ENCODE results near the gene IGF1R.
A peak's percentile ranks its signal among the peaks of the same experiment; 100 is the strongest.

The IGF1R gene

DNA sequence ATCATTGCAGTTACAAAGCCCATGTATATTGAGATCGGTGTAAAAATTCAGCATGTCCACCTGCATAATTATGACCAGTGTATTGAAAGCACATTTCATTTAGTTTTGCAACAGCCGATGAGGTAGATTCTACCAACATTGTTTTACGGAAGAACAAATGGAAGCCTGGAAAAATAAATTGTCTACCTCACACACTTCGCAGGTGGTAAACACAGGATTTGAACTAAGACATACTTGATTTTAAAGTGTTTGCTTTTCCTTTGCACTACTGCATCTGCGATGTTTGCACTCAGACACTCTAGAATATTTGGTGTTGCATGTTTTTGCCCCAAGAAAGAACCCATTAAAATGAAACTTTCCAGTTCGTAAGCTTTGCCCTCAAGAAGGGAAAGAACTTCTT is 210.8 kb downstream of the IGF1R start:
- no peak for DNase-seq (ENCODE audit: low read depth)

GRCh38 chr15:98860281-98861041 is 212.1 kb downstream of the IGF1R start:
- no peak for DNase-seq (ENCODE audit: low read depth)

- DNase-seq (ENCODE audit: low read depth): no peak
These were observed 212.8 kb downstream of the IGF1R start for GRCh38 chr15:98861188-98861587.

DNA sequence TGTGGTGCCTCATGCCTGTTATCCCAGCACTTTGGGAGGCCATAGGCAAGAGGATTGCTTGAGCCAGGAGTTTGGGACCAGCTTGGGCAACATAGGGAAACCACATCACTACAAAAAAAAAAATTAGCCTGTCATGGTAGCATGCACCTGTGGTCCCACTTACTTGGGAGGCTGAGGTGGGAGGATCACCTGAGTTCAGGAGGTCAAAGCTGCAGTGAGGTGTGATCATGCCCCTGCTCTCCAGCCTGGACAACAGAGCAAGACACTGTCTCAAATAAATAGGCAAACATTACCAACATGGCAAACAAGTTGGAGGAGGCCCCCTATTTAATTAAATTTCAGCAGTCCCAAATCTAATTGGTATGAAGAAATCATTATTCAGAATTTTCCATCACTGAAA is 215.6 kb downstream of the IGF1R start:
- DNase-seq (ENCODE audit: low read depth): no peak

- peak; percentile 56 for DNase-seq (ENCODE audit: low read depth)
These were observed 217.3 kb downstream of the IGF1R start for GRCh38 chr15:98865397-98866339.

GRCh38 chr15:98866511-98866910 is 218.2 kb downstream of the IGF1R start:
- DNase-seq (ENCODE audit: low read depth): no peak

GRCh38 chr15:98868564-98868963 is 220.2 kb downstream of the IGF1R start:
- no peak for DNase-seq (ENCODE audit: low read depth)

DNA sequence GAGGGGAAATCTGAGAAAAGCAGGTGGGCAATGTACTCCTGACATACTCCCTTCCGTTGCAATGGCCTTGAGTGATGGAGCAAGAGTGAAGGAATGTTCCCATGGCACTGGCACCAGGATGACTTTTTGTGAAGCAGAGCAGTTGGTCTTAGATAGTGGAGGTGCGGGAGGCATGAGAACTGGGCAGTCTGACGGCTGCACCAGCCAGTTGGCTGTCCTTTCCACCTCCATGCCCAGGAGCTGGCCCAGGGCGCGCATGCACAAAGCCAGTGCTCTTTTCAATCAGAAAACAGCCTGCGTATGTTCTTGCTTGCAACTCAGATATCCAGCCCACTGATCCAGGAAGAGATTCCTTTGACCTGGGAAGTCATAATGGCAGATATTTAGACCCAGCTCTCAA is 222.4 kb downstream of the IGF1R start:
- no peak for DNase-seq (ENCODE audit: low read depth)

GRCh38 chr15:98872774-98873173 is 224.4 kb downstream of the IGF1R start:
- DNase-seq (ENCODE audit: low read depth): no peak

- DNase-seq (ENCODE audit: low read depth): no peak
These were observed 225.3 kb downstream of the IGF1R start for GRCh38 chr15:98873441-98874218.

DNA sequence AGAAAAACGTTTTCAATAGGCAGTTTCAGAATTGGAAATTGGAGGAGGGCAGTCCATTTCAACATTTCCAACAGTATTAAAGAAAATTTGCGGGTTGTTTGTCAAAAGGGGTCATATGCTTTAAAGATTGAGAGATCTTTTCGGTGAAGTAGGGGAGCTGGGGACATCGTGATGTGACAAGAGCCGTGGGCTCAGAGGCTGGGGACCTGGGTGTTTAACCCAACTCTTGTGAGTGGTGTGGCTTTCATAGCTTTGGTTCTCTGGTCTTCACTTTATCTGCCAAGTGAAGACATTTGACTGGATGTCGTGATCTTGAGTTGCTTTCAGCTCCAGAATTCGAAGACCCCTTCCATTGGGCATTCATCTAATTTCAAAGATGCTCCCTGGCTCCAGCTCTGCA is 226.0 kb downstream of the IGF1R start:
- DNase-seq (ENCODE audit: low read depth): no peak

DNA sequence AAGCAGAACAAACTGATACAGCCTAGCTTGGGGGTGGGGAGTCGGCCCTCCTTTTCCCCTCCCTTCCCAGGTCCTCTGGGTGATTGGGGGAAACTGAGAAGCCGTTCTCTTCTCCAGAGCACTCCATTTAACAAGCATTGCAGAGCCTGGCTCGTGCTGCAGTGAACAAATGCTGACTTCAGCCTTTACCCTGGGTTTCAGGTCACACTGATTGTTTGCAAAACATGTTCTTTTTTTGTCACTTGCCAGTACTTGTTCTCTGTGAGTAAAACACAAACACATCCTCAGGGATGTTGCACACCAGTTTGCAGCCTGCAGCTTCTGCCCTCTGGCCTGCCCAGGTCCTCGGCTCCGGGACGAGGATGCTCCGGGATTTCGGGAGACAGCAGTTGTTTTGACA is 226.4 kb downstream of the IGF1R start:
- no peak for DNase-seq (ENCODE audit: low read depth)

GRCh38 chr15:98875309-98875708 is 227.0 kb downstream of the IGF1R start:
- no peak for DNase-seq (ENCODE audit: low read depth)

DNA sequence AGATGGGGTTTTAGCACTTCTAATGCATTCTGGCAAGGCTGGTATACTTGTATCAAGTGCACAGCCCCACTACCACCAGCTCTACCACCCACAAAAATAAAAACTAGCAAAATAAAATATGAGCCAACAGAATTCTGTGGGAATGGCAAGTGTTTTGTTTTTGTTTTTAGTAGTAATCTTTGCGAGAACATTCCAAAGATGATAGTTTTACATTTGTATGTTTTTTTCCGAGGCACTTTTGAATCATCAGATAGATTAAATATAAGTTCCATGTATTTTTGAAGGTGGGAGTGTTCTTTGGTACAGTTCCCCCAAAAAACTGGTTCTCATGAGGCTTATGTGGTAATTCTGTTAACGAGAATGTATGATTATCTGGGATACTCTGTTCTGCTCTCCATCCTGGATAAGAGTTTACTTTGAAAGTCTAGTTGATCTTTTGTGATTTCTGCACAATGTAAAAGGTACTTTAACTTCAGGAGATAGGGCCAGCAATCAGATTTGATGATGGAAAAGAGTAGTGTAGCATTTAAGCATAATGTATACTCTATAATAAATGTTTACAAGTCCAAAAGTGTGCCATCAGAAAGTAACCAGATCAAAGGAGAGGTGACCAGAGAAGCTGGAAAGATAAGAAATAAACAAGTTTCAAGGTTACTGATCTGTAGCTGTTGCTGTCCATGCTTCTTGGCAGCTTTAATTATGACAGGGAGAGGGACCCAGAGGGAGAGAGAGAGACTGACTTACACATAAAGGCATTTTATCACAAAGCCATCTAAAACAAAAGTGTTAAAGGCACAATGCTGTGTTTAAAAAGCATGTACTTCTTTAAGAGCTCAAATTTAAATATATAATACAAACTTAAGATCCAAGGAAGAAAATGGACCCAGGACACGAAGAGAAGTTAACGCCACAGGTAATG is 228.4 kb downstream of the IGF1R start:
- DNase-seq (ENCODE audit: low read depth): no peak

DNA sequence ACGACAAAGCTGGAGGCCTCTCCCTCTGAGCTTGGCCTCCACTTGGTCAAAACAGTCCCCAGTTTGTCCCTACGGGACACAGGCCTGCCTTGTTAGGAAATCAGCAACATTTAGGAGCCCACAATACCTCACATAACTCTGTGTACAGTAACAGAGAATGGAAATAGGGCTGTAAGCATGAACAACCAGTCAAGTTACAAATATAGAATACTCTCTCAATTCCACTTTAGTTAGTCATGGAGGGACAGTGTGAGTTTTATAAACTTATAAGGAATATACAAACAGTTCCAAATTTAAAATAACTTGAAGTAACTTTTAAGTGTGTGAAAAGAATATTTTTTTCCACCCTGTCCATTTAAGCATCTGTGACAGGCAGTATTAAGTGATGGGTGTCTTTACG is 229.8 kb downstream of the IGF1R start:
- no peak for DNase-seq (ENCODE audit: low read depth)

DNA sequence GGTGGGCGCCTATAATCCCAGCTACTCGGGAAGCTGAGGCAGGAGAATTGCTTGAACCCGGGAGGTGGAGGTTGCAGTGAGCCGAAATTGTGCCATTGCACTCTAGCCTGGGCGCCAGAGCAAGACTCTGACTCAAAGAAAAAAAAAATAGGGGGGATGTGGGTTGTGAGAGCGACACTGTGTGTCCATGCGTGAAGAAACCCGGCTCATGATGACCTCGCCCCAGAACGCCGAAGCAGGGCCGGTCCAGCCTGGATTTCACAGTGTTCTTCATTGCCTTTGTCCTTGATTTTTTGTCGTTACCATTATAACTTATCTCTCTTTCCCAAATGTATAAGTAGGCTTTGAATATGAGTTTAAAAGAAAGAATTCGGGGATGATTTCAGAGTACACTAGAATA is 230.5 kb downstream of the IGF1R start:
- DNase-seq (ENCODE audit: low read depth): no peak

DNA sequence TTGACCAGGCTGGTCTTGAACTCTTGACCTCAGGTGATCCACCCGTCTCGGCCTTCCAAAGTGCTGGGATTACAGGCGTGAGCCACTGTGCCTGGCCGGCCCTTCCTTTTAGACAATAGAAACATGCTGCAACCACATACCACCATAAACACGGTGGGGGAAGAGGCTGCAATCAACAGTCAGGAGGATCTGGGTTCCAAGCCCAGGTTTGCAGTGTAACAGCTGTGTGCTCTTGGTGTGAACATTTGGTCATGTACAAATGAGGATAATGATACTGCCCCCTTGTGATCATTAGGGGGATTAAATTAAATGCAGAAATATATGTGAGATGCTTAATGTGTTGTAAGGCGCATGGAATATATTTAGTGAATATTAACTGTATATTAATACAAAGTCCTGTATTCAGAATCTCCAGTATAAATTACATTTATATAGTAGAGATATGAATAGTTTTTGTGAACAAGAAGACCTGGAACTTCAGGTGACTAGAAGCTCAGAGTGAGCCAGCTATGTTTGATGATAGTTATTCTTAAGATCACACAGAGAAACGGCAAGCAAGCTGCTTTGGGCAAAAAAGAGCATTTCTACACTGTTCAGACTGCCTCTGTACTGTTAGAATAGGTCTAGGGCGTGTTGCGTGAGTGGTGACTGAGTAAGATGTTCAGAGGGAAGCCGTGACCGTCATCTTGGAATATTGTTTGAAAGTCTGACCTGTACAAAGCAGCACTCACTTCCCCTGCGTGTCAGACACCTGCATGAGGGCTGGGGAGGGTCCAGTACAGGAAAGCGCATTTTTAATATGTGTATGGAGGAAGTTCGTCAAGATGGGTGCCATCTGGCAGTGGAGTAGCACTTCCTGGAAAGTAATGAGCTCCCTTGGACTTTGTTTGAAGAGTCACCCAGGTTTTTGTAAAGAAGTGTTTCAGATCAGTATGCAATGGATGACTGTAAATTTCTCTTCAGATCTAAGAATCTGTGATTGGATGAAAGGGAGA is 233.5 kb downstream of the IGF1R start:
- no peak for DNase-seq (ENCODE audit: low read depth)

GRCh38 chr15:98883478-98883877 is 235.1 kb downstream of the IGF1R start:
- no peak for DNase-seq (ENCODE audit: low read depth)

- DNase-seq (ENCODE audit: low read depth): no peak
These were observed 236.6 kb downstream of the IGF1R start for GRCh38 chr15:98884894-98885293.

GRCh38 chr15:98887976-98888375 is 239.6 kb downstream of the IGF1R start:
- DNase-seq (ENCODE audit: low read depth): no peak

All from activated T-helper 1 cell treated with Interleukin-2 at 50 U/mL for 16 hours (primary cell).